B cell (primary cell): ENCODE measurements around the gene FBXL20. TPM values are rescaled to one million over a fixed set of nuclear protein-coding genes. Genes with fewer than 3 reads are reported as not detected.

Experiments
- ATAC-seq: fragments of 200-7000 bp; cut with Tn5 transposase; one replicate; pipeline ENCODE4 v1.10.0; 2021; ENCODE audit warnings: low read depth, mild to moderate bottlenecking, moderate number of reproducible peaks, moderate library complexity
- CTCF ChIA-PET: fragments of 350-600 bp; sonication (Branson Sonifier 250); formaldehyde crosslinking; loops from one replicate; lab custom pipeline; 2021; ENCODE audit warnings: antibody characterized with exemption, inconsistent platforms; lab: Charles Lee
- POLR2A ChIA-PET: fragments of 350-600 bp; sonication (Branson Sonifier 250); formaldehyde crosslinking; loops from one replicate; lab custom pipeline; 2021; ENCODE audit warnings: antibody characterized with exemption; lab: Charles Lee
- DNase-seq: peaks from one replicate; pipeline ENCODE4 v3.0.0; 2013
- H2AFZ ChIP-seq: 2 replicates; pipeline ENCODE4 v1.6.1; 2012; ENCODE audit warnings: mild to moderate bottlenecking, low read depth, low read length; ENCODE audit not compliant: insufficient read depth, poor library complexity, severe bottlenecking
- H3K27ac ChIP-seq, 2 donors: 1 replicate in 1 of 2; 2 replicates in 1 of 2; pipeline ENCODE4 v1.5.1; 2012 to 2013; ENCODE audit warnings: low read length in 2 of 2, mild to moderate bottlenecking in 2 of 2, moderate library complexity in 1 of 2
- H3K27me3 ChIP-seq, 4 experiments: fragments of 200-600 bp in 1 of 4; sonication (generic) in 1 of 4; replicated peaks in 1 of 4; 1 replicate in 2 of 4; 2 replicates in 2 of 4; pipeline versions ENCODE4 v1.6.1 to v1.7.0; 2013 to 2016; ENCODE audit warnings: low read length in 3 of 4, mild to moderate bottlenecking in 2 of 4, mixed read lengths in 1 of 4, moderate library complexity in 1 of 4; ENCODE audit not compliant: insufficient read depth in 4 of 4, control insufficient read depth in 3 of 4; ENCODE audit errors: control extremely low read depth in 1 of 4
- H3K36me3 ChIP-seq, 2 experiments: replicated peaks in 1 of 2; 1 replicate in 1 of 2; 2 replicates in 1 of 2; pipeline versions ENCODE4 v1.6.1 to v1.7.1; 2013; ENCODE audit warnings: low read length in 1 of 2; ENCODE audit not compliant: insufficient read depth in 2 of 2, control insufficient read depth in 1 of 2; ENCODE audit errors: control extremely low read depth in 1 of 2, extremely low read depth in 1 of 2
- H3K4me1 ChIP-seq, 2 donors: fragments of 200-600 bp in 1 of 2; sonication (generic) in 1 of 2; 1 replicate in 1 of 2; 2 replicates in 1 of 2; pipeline versions ENCODE4 v1.5.1 to v1.6.1; 2013 to 2017; ENCODE audit warnings: low read length in 2 of 2; ENCODE audit not compliant: control insufficient read depth in 2 of 2, insufficient read depth in 2 of 2
- H3K4me2 ChIP-seq: replicated peaks from 2 replicates; pipeline ENCODE3; 2012; ENCODE audit warnings: mild to moderate bottlenecking, low read depth, low read length; ENCODE audit not compliant: poor library complexity, severe bottlenecking
- H3K4me3 ChIP-seq, 5 experiments: fragments of 200-600 bp in 1 of 5; sonication (generic) in 1 of 5; 1 replicate in 3 of 5; 2 replicates in 2 of 5; pipeline versions ENCODE4 v1.5.1 to v1.7.0; 2011 to 2016; ENCODE audit warnings: low read length in 4 of 5, mild to moderate bottlenecking in 4 of 5, low read depth in 2 of 5, control low read depth in 1 of 5, moderate library complexity in 1 of 5; ENCODE audit not compliant: insufficient read depth in 1 of 5; ENCODE audit errors: control extremely low read depth in 1 of 5, extremely low read depth in 1 of 5
- H3K79me2 ChIP-seq: fragments of 200-600 bp; sonication (generic); one replicate; pipeline ENCODE4 v1.6.0; 2016; ENCODE audit warnings: low read length; ENCODE audit not compliant: control insufficient read depth, insufficient read depth
- H3K9ac ChIP-seq: fragments of 200-600 bp; sonication (generic); 2 replicates; pipeline ENCODE4 v1.6.1; 2017; ENCODE audit warnings: mild to moderate bottlenecking, low read length, moderate library complexity
- H3K9me3 ChIP-seq, 3 donors: one replicate each; pipeline versions ENCODE4 v1.6.1 to v1.7.1; 2013; ENCODE audit warnings: low read length in 2 of 3; ENCODE audit not compliant: control insufficient read depth in 2 of 3, insufficient read depth in 1 of 3; ENCODE audit errors: control extremely low read depth in 1 of 3
- H4K20me1 ChIP-seq: 2 replicates; pipeline ENCODE4 v1.6.0; 2012; ENCODE audit warnings: mild to moderate bottlenecking, low read length; ENCODE audit not compliant: insufficient read depth, control insufficient read depth, poor library complexity, severe bottlenecking
- H3K27ac Mint-ChIP-seq: one replicate; pipeline ENCODE4 v1.8.0; 2021; ENCODE audit warnings: mixed read lengths
- H3K27me3 Mint-ChIP-seq: one replicate; pipeline ENCODE4 v1.8.0; 2021; ENCODE audit warnings: mixed read lengths
- H3K4me1 Mint-ChIP-seq: one replicate; pipeline ENCODE4 v1.8.0; 2021; ENCODE audit warnings: mixed read lengths
- H3K4me3 Mint-ChIP-seq: one replicate; pipeline ENCODE4 v1.8.0; 2021; ENCODE audit warnings: mixed read lengths
- H3K9me3 Mint-ChIP-seq: one replicate; pipeline ENCODE4 v1.8.0; 2022; ENCODE audit warnings: mixed read lengths; ENCODE audit not compliant: insufficient read depth
- EZH2 ChIP-seq: IDR thresholded peaks from 2 replicates; pipeline ENCODE4 v1.6.1; 2012; ENCODE audit warnings: borderline replicate concordance, low read depth, mild to moderate bottlenecking, moderate library complexity, low read length; ENCODE audit not compliant: insufficient read depth, poor library complexity, severe bottlenecking
- WGBS: methylation state at CpG from one replicate; pipeline ENCODE4 v1.1.5; 2013; ENCODE audit warnings: missing lambda C conversion rate; ENCODE audit not compliant: insufficient coverage; 5-methylcytosine and 5-hydroxymethylcytosine counted together
- intact Hi-C: fragments of 100-400 bp; cut with micrococcal nuclease; formaldehyde crosslinking; loops from one replicate; pipeline ENCODE4 v1.10.0; 2022
- polyA plus RNA-seq: library from polyadenylated mRNA; depleted of rRNA; stranded (reverse); fragments of >200 nt; gene quantifications from 2 replicates; pipeline ENCODE4 v1.2.3, GENCODE V29; 2012
- total RNA-seq, 2 donors: library from RNA; stranded (reverse); fragments of 120-200 nt in 1 of 2; gene quantifications; 1 replicate in 1 of 2; 2 replicates in 1 of 2; pipeline versions ENCODE4 v1.2.3 to v1.2.4, GENCODE V29; 2013 to 2022
- TF ChIP-seq, protein P1 (sequence below): fragments of 200-600 bp; IDR thresholded peaks from one replicate; pipeline ENCODE4 v1.8.0; 2022; ENCODE audit warnings: antibody characterized with exemption, mild to moderate bottlenecking

FBXL20 gene
- total and polyA plus RNA-seq, 2 donors (not counting 1 experiment from before 2014, with no cell fraction given), result 6.1 to 36.2 TPM

- H3K4me1 ChIP-seq, result no peaks in the 10 kb centered on the region
- H4K20me1 ChIP-seq, result peaks cover 17% of the 10 kb centered on the region
- peaks cover 13% of the 10 kb centered on the region for H3K4me1 Mint-ChIP-seq
- no peak for TF ChIP-seq EZH2
- ChIA-PET POLR2A (interaction anchor here (0.5 kb wide), 1 partner anchor 106 kb away, joined by 3 read pairs; no protein-coding TSS in a partner anchor), CTCF (no interaction called here)
- H2AFZ ChIP-seq, result no peak overlapping the region
- H3K4me2 ChIP-seq, result no peak overlapping the region
- H3K9me3 ChIP-seq, result no peaks in the 10 kb centered on the region
- no peaks in the 10 kb centered on the region for H3K27me3 Mint-ChIP-seq
- intact Hi-C loops, result no loop called here
- 75% methylated on average over 2 of the region's 3 CpGs for WGBS
- H3K27ac ChIP-seq, result no peak overlapping the region
- peaks cover 0 to 3% of the 10 kb centered on the region in 2 experiments for H3K36me3 ChIP-seq
- H3K9me3 Mint-ChIP-seq, result no peaks in the 10 kb centered on the region
- H3K9ac ChIP-seq, result no peak overlapping the region
- DNase-seq (no peak), ATAC-seq (no peak)
- H3K4me3 Mint-ChIP-seq, result no peak overlapping the region
- no peak overlapping the region for H3K4me3 ChIP-seq
- H3K27ac Mint-ChIP-seq, result no peak overlapping the region
- H3K27me3 ChIP-seq, result no peaks in the 10 kb centered on the region
- peaks cover 33% of the 10 kb centered on the region for H3K79me2 ChIP-seq
Observed at GRCh38 chr17:39357986-39358385, 43.4 kb downstream of the FBXL20 start.

GRCh38 chr17:39357488-39357887 is 43.9 kb downstream of the FBXL20 start:
- Mint-ChIP-seq H3K4me3 (no peak overlapping the region), H3K9me3 (no peaks in the 10 kb centered on the region), H3K27me3 (no peaks in the 10 kb centered on the region), H3K27ac (no peak overlapping the region), H3K4me1 (peaks cover 13% of the 10 kb centered on the region)
- intact Hi-C loops, result no loop called here
- Histone ChIP-seq H3K9me3 (no peaks in the 10 kb centered on the region), H3K4me2 (no peak overlapping the region), H3K4me1 (no peaks in the 10 kb centered on the region), H3K79me2 (peaks cover 33% of the 10 kb centered on the region), H4K20me1 (peaks cover 17% of the 10 kb centered on the region), H2AFZ (no peak overlapping the region), H3K27me3 (no peaks in the 10 kb centered on the region), H3K4me3 (no peak overlapping the region), H3K9ac (no peak overlapping the region), H3K27ac (no peak overlapping the region), H3K36me3 (peaks cover 0 to 3% of the 10 kb centered on the region in 2 experiments)
- POLR2A ChIA-PET, result interaction anchor here (0.5 kb wide), 1 partner anchor 105 kb away, joined by 3 read pairs; no protein-coding TSS in a partner anchor
- CTCF ChIA-PET, result no interaction called here
- 88% methylated on average over 8 of the region's 8 CpGs for WGBS
- ATAC-seq, result no peak
- TF ChIP-seq, protein P1, sequence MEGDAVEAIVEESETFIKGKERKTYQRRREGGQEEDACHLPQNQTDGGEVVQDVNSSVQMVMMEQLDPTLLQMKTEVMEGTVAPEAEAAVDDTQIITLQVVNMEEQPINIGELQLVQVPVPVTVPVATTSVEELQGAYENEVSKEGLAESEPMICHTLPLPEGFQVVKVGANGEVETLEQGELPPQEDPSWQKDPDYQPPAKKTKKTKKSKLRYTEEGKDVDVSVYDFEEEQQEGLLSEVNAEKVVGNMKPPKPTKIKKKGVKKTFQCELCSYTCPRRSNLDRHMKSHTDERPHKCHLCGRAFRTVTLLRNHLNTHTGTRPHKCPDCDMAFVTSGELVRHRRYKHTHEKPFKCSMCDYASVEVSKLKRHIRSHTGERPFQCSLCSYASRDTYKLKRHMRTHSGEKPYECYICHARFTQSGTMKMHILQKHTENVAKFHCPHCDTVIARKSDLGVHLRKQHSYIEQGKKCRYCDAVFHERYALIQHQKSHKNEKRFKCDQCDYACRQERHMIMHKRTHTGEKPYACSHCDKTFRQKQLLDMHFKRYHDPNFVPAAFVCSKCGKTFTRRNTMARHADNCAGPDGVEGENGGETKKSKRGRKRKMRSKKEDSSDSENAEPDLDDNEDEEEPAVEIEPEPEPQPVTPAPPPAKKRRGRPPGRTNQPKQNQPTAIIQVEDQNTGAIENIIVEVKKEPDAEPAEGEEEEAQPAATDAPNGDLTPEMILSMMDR, result no peak
- TF ChIP-seq EZH2, result no peak
- DNase-seq, result no peak
